Uterus (tissue), 2 donors: ENCODE data around the gene KRCC1.

Source experiments
- CTCF ChIP-seq, 4 experiments: fragments of 200-600 bp in 2 of 4; fragments of 450-650 bp in 2 of 4; sonication (generic) in 2 of 4; IDR thresholded peaks; one replicate each; pipeline ENCODE4 v1.5.1; 2016 to 2019; ENCODE audit warnings: antibody characterized with exemption in 4 of 4, mild to moderate bottlenecking in 2 of 4, moderate library complexity in 1 of 4
- POLR2A ChIP-seq, 2 donors: fragments of 450-650 bp; IDR thresholded peaks; one replicate each; pipeline ENCODE4 v1.6.1; 2016; ENCODE audit warnings: antibody characterized with exemption in 2 of 2, mild to moderate bottlenecking in 1 of 2, moderate library complexity in 1 of 2

GRCh38 chr2:88010136-88010535, 45.4 kb downstream of the KRCC1 start:
- no peak for TF ChIP-seq POLR2A (IDR thresholded peaks at IDR 0.05)
- TF ChIP-seq CTCF (IDR thresholded peaks at IDR 0.05): no peak
